ENCODE data around the gene PIK3C2G.
"Not testable (repeated sequence)": the region's sequence is repeated elsewhere in the genome, so short reads cannot be mapped to it uniquely, and the experiment has no call there.

GRCh38 chr12:18542497-18542896 lies 281.2 kb downstream of the PIK3C2G start:
- TF ChIP-seq TCF4 (CRISPR knock-in tag; IDR thresholded peaks at IDR 0.05; ENCODE audit: borderline replicate concordance); ESRRG (CRISPR knock-in tag; IDR thresholded peaks at IDR 0.05); ZNF8 (CRISPR knock-in tag; IDR thresholded peaks at IDR 0.05); PPARA (CRISPR knock-in tag; IDR thresholded peaks at IDR 0.05; ENCODE audit: borderline replicate concordance); TSHZ2 (CRISPR knock-in tag; IDR thresholded peaks at IDR 0.05); ARNTL (CRISPR knock-in tag; IDR thresholded peaks at IDR 0.05; ENCODE audit: borderline replicate concordance, low read depth); ZFP3 (CRISPR knock-in tag; IDR thresholded peaks at IDR 0.05); CSDC2 (CRISPR knock-in tag; IDR thresholded peaks at IDR 0.05); RARB (CRISPR knock-in tag; IDR thresholded peaks at IDR 0.05); GLIS3 (CRISPR knock-in tag; IDR thresholded peaks at IDR 0.05); ZC3H10 (CRISPR knock-in tag; IDR thresholded peaks at IDR 0.05); ZNF70 (CRISPR knock-in tag; IDR thresholded peaks at IDR 0.05); PATZ1 (CRISPR knock-in tag; IDR thresholded peaks at IDR 0.05; ENCODE audit: borderline replicate concordance); ISL1 (CRISPR knock-in tag; IDR thresholded peaks at IDR 0.05): not testable (repeated sequence)

Data from SK-N-SH treated with all-trans-retinoic acid at 6 μM for 48 hours (cell line).